Measurements from ENCODE around the gene ITPK1. TPM values are rescaled to one million over a fixed set of nuclear protein-coding genes. Genes with fewer than 3 reads are reported as not detected.

The ITPK1 gene
- total RNA-seq, 1 experiment from 2014 or later = 25.9 TPM

GRCh38 chr14:93049315-93049714 lies 66.4 kb downstream of the ITPK1 start:
- Histone ChIP-seq H3K4me1 (ENCODE audit: control insufficient read depth, insufficient read depth, low read length) (no peaks in the 10 kb centered on the region), H3K36me3 (ENCODE audit: control insufficient read depth, insufficient read depth, low read length) (no peaks in the 10 kb centered on the region), H3K27me3 (ENCODE audit: control insufficient read depth, insufficient read depth, low read length) (no peaks in the 10 kb centered on the region), H3K4me3 (ENCODE audit: low read depth in 2 of 2, low read length in 2 of 2) (no peak overlapping the region), H3K27ac (ENCODE audit: low read length) (no peak overlapping the region), H3K9me3 (ENCODE audit: control insufficient read depth, insufficient read depth, low read depth, low read length) (no peaks in the 10 kb centered on the region)
- intact Hi-C loops (cut with micrococcal nuclease; ENCODE audit: unreplicated experiment) = no loop called here
- ChIA-PET CTCF (no interaction called here), POLR2A (no interaction called here)
- BruUV-seq (replicated peaks) = no TSS peak
- TF ChIP-seq SIN3A (IDR thresholded peaks at IDR 0.05; ENCODE audit: borderline replicate concordance, insufficient read depth, low read depth, low read length) = no peak
- TF ChIP-seq, protein P1, sequence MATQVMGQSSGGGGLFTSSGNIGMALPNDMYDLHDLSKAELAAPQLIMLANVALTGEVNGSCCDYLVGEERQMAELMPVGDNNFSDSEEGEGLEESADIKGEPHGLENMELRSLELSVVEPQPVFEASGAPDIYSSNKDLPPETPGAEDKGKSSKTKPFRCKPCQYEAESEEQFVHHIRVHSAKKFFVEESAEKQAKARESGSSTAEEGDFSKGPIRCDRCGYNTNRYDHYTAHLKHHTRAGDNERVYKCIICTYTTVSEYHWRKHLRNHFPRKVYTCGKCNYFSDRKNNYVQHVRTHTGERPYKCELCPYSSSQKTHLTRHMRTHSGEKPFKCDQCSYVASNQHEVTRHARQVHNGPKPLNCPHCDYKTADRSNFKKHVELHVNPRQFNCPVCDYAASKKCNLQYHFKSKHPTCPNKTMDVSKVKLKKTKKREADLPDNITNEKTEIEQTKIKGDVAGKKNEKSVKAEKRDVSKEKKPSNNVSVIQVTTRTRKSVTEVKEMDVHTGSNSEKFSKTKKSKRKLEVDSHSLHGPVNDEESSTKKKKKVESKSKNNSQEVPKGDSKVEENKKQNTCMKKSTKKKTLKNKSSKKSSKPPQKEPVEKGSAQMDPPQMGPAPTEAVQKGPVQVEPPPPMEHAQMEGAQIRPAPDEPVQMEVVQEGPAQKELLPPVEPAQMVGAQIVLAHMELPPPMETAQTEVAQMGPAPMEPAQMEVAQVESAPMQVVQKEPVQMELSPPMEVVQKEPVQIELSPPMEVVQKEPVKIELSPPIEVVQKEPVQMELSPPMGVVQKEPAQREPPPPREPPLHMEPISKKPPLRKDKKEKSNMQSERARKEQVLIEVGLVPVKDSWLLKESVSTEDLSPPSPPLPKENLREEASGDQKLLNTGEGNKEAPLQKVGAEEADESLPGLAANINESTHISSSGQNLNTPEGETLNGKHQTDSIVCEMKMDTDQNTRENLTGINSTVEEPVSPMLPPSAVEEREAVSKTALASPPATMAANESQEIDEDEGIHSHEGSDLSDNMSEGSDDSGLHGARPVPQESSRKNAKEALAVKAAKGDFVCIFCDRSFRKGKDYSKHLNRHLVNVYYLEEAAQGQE (IDR thresholded peaks at IDR 0.05; ENCODE audit: insufficient read depth in 1 of 2, low read depth in 2 of 2, low read length in 1 of 2) = no peak
- TF ChIP-seq, protein P2, sequence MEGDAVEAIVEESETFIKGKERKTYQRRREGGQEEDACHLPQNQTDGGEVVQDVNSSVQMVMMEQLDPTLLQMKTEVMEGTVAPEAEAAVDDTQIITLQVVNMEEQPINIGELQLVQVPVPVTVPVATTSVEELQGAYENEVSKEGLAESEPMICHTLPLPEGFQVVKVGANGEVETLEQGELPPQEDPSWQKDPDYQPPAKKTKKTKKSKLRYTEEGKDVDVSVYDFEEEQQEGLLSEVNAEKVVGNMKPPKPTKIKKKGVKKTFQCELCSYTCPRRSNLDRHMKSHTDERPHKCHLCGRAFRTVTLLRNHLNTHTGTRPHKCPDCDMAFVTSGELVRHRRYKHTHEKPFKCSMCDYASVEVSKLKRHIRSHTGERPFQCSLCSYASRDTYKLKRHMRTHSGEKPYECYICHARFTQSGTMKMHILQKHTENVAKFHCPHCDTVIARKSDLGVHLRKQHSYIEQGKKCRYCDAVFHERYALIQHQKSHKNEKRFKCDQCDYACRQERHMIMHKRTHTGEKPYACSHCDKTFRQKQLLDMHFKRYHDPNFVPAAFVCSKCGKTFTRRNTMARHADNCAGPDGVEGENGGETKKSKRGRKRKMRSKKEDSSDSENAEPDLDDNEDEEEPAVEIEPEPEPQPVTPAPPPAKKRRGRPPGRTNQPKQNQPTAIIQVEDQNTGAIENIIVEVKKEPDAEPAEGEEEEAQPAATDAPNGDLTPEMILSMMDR (IDR thresholded peaks at IDR 0.05) = no peak
- no peak for TF ChIP-seq POLR2AphosphoS5 (IDR thresholded peaks at IDR 0.05; ENCODE audit: low read depth, low read length)
- no peak for TF ChIP-seq TCF7L2 (IDR thresholded peaks at IDR 0.05; ENCODE audit: low read depth, low read length)
- in situ Hi-C loops (cut with HindIII; ENCODE audit: low pct_unique_long_range_greater_than_20kb, low sequenced_read_pairs) = no loop called here
- DNase-seq (ENCODE audit: low read depth, low spot score) = no peak
- no peak for ATAC-seq

GRCh38 chr14:93048843-93049242 lies 66.9 kb downstream of the ITPK1 start:
- H3K27ac ChIP-seq (ENCODE audit: low read length) = no peak overlapping the region
- CTCF ChIA-PET = no interaction called here

More at GRCh38 chr14:93048843-93049242, 66.9 kb downstream of the ITPK1 start:
- Histone ChIP-seq H3K27me3 (ENCODE audit: control insufficient read depth, insufficient read depth, low read length) (no peaks in the 10 kb centered on the region), H3K4me3 (ENCODE audit: low read depth in 2 of 2, low read length in 2 of 2) (no peak overlapping the region), H3K9me3 (ENCODE audit: control insufficient read depth, insufficient read depth, low read depth, low read length) (no peaks in the 10 kb centered on the region), H3K36me3 (ENCODE audit: control insufficient read depth, insufficient read depth, low read length) (no peaks in the 10 kb centered on the region), H3K4me1 (ENCODE audit: control insufficient read depth, insufficient read depth, low read length) (no peaks in the 10 kb centered on the region)
- POLR2A ChIA-PET = interaction anchor here (0.6 kb wide), 1 partner anchor 1577 kb away, joined by 10 read pairs; no protein-coding TSS in a partner anchor
- in situ Hi-C loops (cut with HindIII; ENCODE audit: low pct_unique_long_range_greater_than_20kb, low sequenced_read_pairs) (no loop called here), intact Hi-C loops (cut with micrococcal nuclease; ENCODE audit: unreplicated experiment) (no loop called here)
- TF ChIP-seq SIN3A (IDR thresholded peaks at IDR 0.05; ENCODE audit: borderline replicate concordance, insufficient read depth, low read depth, low read length) = no peak
- TF ChIP-seq TCF7L2 (IDR thresholded peaks at IDR 0.05; ENCODE audit: low read depth, low read length) = no peak
- TF ChIP-seq, protein P1 (IDR thresholded peaks at IDR 0.05; ENCODE audit: insufficient read depth in 1 of 2, low read depth in 2 of 2, low read length in 1 of 2) = no peak
- TF ChIP-seq, protein P2 (IDR thresholded peaks at IDR 0.05) = no peak
- no peak for TF ChIP-seq POLR2AphosphoS5 (IDR thresholded peaks at IDR 0.05; ENCODE audit: low read depth, low read length)
- ATAC-seq = no peak
- BruUV-seq (replicated peaks) = no TSS peak
- no peak for DNase-seq (ENCODE audit: low read depth, low spot score)

Measured in Panc1 (cell line).